ENCODE results near the gene CLDN2. TPM values are rescaled to one million over a fixed set of nuclear protein-coding genes. Genes with fewer than 3 reads are reported as not detected.
A peak's percentile ranks its signal among the peaks of the same experiment; 100 is the strongest.
"Not testable (repeated sequence)": the region's sequence is repeated elsewhere in the genome, so short reads cannot be mapped to it uniquely, and the experiment has no call there.

CLDN2 gene
- polyA plus RNA-seq (2011; rRNA removed): 0.04 TPM in 1 of 2 replicates, not detected in the other
- polyA minus RNA-seq (2011; rRNA and poly(A)+ RNA removed): not detected in 2 replicates

GRCh38 chrX:106919932-106920452 lies at the start of gene CLDN2:
Gene CLDN2 (plus strand): TSS chrX:106920402. CDS start chrX:106928229, 7,827 bp downstream.
- no peaks in the 10 kb centered on the region for H3K27me3 ChIP-seq (ENCODE audit: control insufficient read depth, insufficient read depth, low read length)
- no peak for TF ChIP-seq CTCF (IDR thresholded peaks at IDR 0.05; ENCODE audit: low read depth, low read length)
- H3K27ac ChIP-seq (ENCODE audit: low read depth, low read length): no peak within 1 kb of the TSS
- no peak within 1 kb of the TSS for H3K4me3 ChIP-seq (ENCODE audit: low read depth, low read length)
- no peak for DNase-seq (ENCODE audit: low read depth, low spot score)
- CTCF ChIA-PET: no interaction called here
- H3K9me3 ChIP-seq (ENCODE audit: control insufficient read depth, insufficient read depth, low read length): no peaks in the 10 kb centered on the region
- POLR2A ChIA-PET: no interaction called here

GRCh38 chrX:106872796-106873195 lies 47.4 kb upstream of the CLDN2 start:
- H3K9me3 ChIP-seq (ENCODE audit: control insufficient read depth, insufficient read depth, low read length); H3K27me3 ChIP-seq (ENCODE audit: control insufficient read depth, insufficient read depth, low read length); H3K4me3 ChIP-seq (ENCODE audit: low read depth, low read length); H3K27ac ChIP-seq (ENCODE audit: low read depth, low read length); CTCF ChIA-PET; POLR2A ChIA-PET; DNase-seq (ENCODE audit: low read depth, low spot score): not testable (repeated sequence)

- peak; percentile 50 for TF ChIP-seq CTCF (IDR thresholded peaks at IDR 0.05; ENCODE audit: low read depth, low read length)
- Histone ChIP-seq H3K9me3 (ENCODE audit: control insufficient read depth, insufficient read depth, low read length) (no peaks in the 10 kb centered on the region), H3K27ac (ENCODE audit: low read depth, low read length) (no peak overlapping the region), H3K4me3 (ENCODE audit: low read depth, low read length) (no peak overlapping the region), H3K27me3 (ENCODE audit: control insufficient read depth, insufficient read depth, low read length) (no peaks in the 10 kb centered on the region)
- no peak for DNase-seq (ENCODE audit: low read depth, low spot score)
- POLR2A ChIA-PET: no interaction called here
- CTCF ChIA-PET: interaction anchor here (0.6 to 2.7 kb wide), 9 partner anchors 9 to 667 kb away, joined by 3 to 16 read pairs (median 4); no protein-coding TSS in a partner anchor
These were observed 46.1 kb upstream of the CLDN2 start for GRCh38 chrX:106874075-106874474.

- Histone ChIP-seq H3K27me3 (ENCODE audit: control insufficient read depth, insufficient read depth, low read length) (no peaks in the 10 kb centered on the region), H3K4me3 (ENCODE audit: low read depth, low read length) (no peak overlapping the region), H3K27ac (ENCODE audit: low read depth, low read length) (peak overlapping the region; percentile 4), H3K9me3 (ENCODE audit: control insufficient read depth, insufficient read depth, low read length) (no peaks in the 10 kb centered on the region)
- no peak for TF ChIP-seq CTCF (IDR thresholded peaks at IDR 0.05; ENCODE audit: low read depth, low read length)
- POLR2A ChIA-PET: no interaction called here
- no peak for DNase-seq (ENCODE audit: low read depth, low spot score)
- CTCF ChIA-PET: interaction anchor here (0.6 to 2.7 kb wide), 9 partner anchors 9 to 1019 kb away, joined by 3 to 16 read pairs (median 4); no protein-coding TSS in a partner anchor
These were observed 45.1 kb upstream of the CLDN2 start for GRCh38 chrX:106875151-106875550.

- Histone ChIP-seq H3K27ac (ENCODE audit: low read depth, low read length) (no peak overlapping the region), H3K4me3 (ENCODE audit: low read depth, low read length) (no peak overlapping the region), H3K27me3 (ENCODE audit: control insufficient read depth, insufficient read depth, low read length) (no peaks in the 10 kb centered on the region), H3K9me3 (ENCODE audit: control insufficient read depth, insufficient read depth, low read length) (no peaks in the 10 kb centered on the region)
- no peak for DNase-seq (ENCODE audit: low read depth, low spot score)
- ChIA-PET CTCF (no interaction called here), POLR2A (no interaction called here)
- TF ChIP-seq CTCF (IDR thresholded peaks at IDR 0.05; ENCODE audit: low read depth, low read length): no peak
These were observed 30.7 kb upstream of the CLDN2 start for GRCh38 chrX:106889468-106889867.
